GM19193 (cell line): Measurements from ENCODE around the gene PEX11G.

Experiments used
- POLR2A ChIP-seq: IDR thresholded peaks from 4 replicates; pipeline ENCODE4 v1.6.1; 2011; ENCODE audit not compliant: insufficient read depth, insufficient read length; ENCODE audit errors: extremely low read depth

PEX11G gene

GRCh38 chr19:7450243-7451223 lies 38.3 kb downstream of the PEX11G start:
- TF ChIP-seq POLR2A: no peak

- no peak for TF ChIP-seq POLR2A
Observed at GRCh38 chr19:7447648-7448047, 41.2 kb downstream of the PEX11G start.

GRCh38 chr19:7445104-7445503 lies 43.7 kb downstream of the PEX11G start:
- no peak for TF ChIP-seq POLR2A

GRCh38 chr19:7444042-7444441 lies 44.8 kb downstream of the PEX11G start:
- TF ChIP-seq POLR2A: no peak

- no peak for TF ChIP-seq POLR2A
Observed at GRCh38 chr19:7442423-7442822, 46.4 kb downstream of the PEX11G start.

GRCh38 chr19:7441468-7442146 lies 47.2 kb downstream of the PEX11G start:
- TF ChIP-seq POLR2A: no peak

GRCh38 chr19:7440188-7440975 lies 48.5 kb downstream of the PEX11G start:
- TF ChIP-seq POLR2A: no peak

GRCh38 chr19:7435586-7435985 lies 53.2 kb downstream of the PEX11G start:
- no peak for TF ChIP-seq POLR2A

- no peak for TF ChIP-seq POLR2A
Observed at GRCh38 chr19:7434391-7434790, 54.4 kb downstream of the PEX11G start.

- TF ChIP-seq POLR2A: no peak
Observed at GRCh38 chr19:7429638-7430282, 59.1 kb downstream of the PEX11G start.

GRCh38 chr19:7428651-7429113 lies 60.2 kb downstream of the PEX11G start:
- no peak for TF ChIP-seq POLR2A

- TF ChIP-seq POLR2A: no peak
Observed at GRCh38 chr19:7427944-7428343, 60.9 kb downstream of the PEX11G start.

- TF ChIP-seq POLR2A: no peak
Observed at GRCh38 chr19:7426986-7427385, 61.8 kb downstream of the PEX11G start.
